NCI-H128 (cell line): ENCODE results near the gene ZNF681.
"Not testable (repeated sequence)": the region's sequence is repeated elsewhere in the genome, so short reads cannot be mapped to it uniquely, and the experiment has no call there.

ENCODE experiments used
- DNase-seq: peaks from one replicate; lab custom pipeline; 2025; ENCODE audit not compliant: unreplicated experiment; lab: John Stamatoyannopoulos, UW

Gene ZNF681

GRCh38 chr19:23758187-23759074 lies at the start of gene ZNF681:
ZNF681 (minus strand) TSS chr19:23758891; CDS start chr19:23758749, 142 bp downstream.
- peak; percentile 77 for DNase-seq

DNA sequence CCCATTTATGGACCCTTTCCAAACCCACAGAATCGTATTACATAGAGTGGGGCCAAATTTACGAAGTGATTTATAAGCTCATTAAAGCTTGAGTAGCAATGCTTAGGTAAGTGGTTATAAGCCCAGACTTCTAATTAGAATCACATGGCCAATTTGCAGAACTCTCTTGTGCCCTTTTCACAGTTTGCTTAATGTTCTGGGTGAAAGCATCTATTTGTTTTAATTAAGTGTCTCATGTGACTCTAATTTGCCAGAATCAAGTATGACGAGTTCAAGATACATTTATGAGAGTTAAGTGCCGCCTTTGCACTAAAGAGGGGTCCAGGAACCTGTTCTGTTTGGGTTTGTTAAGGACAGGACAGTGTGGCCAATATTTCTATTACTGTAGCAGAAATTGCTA lies 46.0 kb upstream of the ZNF681 start:
- DNase-seq: no peak

GRCh38 chr19:23802290-23802689 lies 43.6 kb upstream of the ZNF681 start:
- no peak for DNase-seq

DNA sequence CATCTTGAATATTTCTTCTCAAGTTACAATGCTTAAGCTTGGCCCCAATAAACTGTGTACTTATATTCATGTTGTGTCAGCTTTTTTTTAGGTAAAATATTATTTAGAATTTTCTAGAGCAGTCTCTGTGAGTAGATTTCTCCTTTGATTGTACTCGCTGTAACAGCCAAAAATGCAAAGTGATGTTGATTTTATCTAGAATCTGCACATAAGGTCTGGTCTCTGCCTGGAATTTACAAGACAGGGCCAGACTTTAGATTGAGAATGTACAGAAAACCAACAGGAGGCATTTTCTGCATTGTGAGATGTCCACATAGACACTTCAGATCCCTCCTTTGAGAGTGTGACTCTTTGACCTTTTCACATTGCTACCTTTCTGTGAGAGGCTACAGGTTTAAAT lies 43.1 kb upstream of the ZNF681 start:
- no peak for DNase-seq

GRCh38 chr19:23800868-23801267 lies 42.2 kb upstream of the ZNF681 start:
- no peak for DNase-seq

- no peak for DNase-seq
Measured at GRCh38 chr19:23800271-23800670, 41.6 kb upstream of the ZNF681 start.

DNA sequence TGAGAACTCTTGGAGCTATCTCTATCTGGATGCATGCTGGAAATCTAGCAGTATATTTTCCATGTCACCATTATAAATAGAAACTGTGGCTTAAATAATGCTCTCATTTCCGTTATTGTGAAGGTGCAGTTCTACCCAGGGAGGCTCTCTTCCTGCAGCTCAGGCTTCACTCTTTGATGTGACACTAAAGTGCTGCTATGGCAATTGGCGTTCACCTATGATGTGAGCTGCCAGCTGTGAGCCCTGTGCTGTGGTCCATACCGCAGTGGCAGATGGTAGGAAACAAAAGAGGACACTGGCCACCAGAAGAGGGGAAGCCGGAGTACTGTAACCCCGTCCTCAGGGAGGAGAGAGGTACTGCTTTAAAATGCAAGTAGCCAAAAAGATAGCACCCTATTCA lies 40.6 kb upstream of the ZNF681 start:
- DNase-seq: no peak

GRCh38 chr19:23795462-23795861 lies 36.8 kb upstream of the ZNF681 start:
- DNase-seq: no peak

- DNase-seq: no peak
Measured at GRCh38 chr19:23792784-23793183, 34.1 kb upstream of the ZNF681 start.

DNA sequence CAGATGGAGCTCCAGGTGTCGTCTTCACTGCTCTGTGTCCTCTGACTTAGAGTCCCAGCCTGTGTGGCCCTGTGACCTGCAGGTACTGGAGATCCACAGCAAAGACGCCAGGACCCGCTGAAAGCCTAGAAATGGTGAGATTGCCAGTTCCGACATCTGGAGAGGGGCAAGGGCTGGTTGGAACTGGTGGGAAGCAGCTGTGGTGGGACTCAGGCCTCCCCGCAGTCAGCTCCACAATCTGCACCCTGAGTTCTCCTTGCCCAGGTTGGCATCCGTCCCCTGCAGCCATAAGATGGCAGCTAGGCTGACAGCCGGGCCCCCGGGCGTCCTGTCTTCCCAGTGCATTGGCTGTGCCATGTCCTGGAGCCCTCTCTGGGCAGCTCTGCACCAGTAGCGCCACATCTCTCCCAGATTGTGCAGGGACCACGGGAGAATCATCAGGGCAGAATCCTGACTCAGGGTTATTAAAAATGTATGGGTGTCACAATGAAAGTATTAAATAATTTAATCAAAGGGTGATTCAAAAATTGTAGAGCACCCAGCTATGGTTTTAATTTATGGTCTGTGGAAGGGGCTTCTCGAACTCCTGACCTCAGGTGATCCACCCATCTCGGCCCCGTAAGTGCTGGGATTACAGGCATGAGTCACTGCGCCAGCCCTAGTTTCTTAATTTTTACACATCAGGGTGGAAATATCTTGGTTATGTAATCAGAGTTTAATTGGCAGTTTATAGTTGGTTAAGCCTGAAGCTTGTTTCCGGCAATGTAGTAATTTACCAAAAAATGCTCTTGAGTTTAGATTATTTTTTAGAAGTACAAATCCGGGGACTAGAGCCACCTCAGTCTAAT lies 32.2 kb upstream of the ZNF681 start:
- DNase-seq: no peak

DNA sequence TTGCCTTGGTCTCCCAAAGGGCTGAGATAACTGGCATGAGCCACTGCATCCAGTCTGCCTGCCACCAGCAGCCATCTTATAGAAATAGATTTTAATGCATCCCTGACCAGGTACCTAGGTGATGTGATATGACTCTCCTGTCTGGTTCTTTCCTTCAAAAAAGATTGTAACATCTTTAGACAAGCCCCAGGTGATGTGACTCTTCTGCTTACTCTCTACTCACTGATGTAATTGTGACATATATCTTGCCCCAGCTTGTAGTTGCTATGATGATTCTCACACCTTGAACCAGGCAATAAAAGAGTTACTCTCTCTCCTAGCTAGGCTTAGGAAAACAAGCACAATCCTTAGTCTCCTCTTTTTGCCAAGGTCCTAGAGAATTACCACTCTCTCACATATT lies 30.6 kb upstream of the ZNF681 start:
- no peak for DNase-seq

DNA sequence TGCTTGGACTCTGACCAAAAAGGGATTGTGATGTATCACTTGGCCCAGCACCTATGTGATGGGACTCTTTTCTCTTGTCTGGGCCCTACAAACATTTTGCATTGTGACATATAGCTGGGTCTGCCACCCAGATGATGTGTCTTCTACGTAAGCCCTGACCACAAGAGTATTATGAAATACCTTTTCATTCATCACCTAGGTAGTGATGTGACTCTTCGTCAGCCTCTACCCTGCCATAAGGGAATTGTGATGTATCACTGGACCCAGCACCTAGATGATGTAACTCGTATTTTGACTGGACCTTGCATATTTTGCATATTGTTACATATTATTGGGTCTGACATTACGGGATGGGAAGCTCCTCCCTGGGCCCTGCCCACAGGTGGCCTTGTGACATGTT lies 29.7 kb upstream of the ZNF681 start:
- DNase-seq: no peak

- no peak for DNase-seq
Measured at GRCh38 chr19:23787106-23787505, 28.4 kb upstream of the ZNF681 start.

DNA sequence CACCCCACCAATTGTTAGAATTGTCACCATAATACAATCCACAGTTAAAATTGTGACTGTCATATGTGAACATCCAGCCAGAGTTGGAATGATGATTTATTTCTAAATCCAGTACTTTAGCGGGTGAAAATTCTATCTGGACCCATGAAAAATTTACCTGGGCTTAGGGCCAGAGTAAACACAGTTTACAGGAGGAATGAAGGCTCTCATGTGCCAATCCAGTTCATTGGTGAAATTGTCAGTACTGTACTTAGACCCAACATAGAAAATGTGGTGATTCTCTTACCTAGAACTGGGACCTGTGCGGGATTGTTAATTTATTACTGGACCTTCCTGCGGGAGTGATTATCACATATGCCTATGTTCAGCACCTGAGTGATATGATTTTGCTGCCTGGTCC lies 27.3 kb upstream of the ZNF681 start:
- DNase-seq: no peak

- no peak for DNase-seq
Measured at GRCh38 chr19:23784274-23784673, 25.6 kb upstream of the ZNF681 start.

GRCh38 chr19:23783636-23784035 lies 24.9 kb upstream of the ZNF681 start:
- DNase-seq: no peak

DNA sequence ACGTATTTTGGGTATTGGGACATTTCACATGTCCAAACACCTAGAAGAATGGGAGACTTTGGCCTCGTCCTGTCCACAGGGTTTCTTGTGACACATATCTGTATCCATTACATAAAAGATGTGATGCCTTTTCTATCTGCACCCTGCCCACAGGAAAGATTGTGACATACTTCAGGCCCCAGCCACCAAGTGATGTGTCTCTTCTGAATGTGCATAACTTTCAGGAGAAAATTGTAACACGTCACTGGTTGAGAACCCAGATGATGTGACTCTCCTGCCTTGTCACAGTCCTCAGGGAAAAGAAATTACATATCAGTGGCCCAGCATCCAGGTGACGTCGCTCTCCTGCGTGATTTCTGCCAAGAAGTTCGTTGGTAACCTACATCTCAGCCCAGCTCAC lies 21.0 kb upstream of the ZNF681 start:
- DNase-seq: no peak

- no peak for DNase-seq
Measured at GRCh38 chr19:23778566-23778965, 19.9 kb upstream of the ZNF681 start.

DNA sequence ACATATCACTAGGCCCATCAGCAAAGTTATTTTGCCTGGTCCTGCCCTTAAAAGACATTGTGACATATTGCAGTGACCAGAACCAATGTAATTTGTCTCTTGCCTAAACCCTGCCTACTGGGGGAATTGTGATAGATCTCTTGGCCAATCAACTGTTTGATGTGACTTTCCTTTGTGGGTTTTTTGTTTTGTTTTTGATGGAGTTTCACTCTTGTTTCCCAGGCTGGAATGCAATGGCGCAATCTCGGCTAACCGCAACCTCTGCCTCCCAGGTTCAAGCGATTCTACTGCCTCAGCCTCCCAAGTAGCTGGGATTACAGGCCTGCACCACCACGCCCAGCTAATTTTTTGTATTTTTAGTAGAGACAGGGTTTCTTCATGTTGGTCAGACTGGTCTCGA lies 19.3 kb upstream of the ZNF681 start:
- DNase-seq: not testable (repeated sequence)

- DNase-seq: no peak
Measured at GRCh38 chr19:23777216-23777615, 18.5 kb upstream of the ZNF681 start.

GRCh38 chr19:23776507-23777205 lies 18.0 kb upstream of the ZNF681 start:
- no peak for DNase-seq
